Measurements from ENCODE around the gene ZNF341.

ZNF341 gene

GRCh38 chr20:33702861-33703260, 28.9 kb upstream of the ZNF341 start:
- DNase-seq = no peak

- no peak for DNase-seq
Measured at GRCh38 chr20:33703498-33704137, 28.2 kb upstream of the ZNF341 start.

DNA sequence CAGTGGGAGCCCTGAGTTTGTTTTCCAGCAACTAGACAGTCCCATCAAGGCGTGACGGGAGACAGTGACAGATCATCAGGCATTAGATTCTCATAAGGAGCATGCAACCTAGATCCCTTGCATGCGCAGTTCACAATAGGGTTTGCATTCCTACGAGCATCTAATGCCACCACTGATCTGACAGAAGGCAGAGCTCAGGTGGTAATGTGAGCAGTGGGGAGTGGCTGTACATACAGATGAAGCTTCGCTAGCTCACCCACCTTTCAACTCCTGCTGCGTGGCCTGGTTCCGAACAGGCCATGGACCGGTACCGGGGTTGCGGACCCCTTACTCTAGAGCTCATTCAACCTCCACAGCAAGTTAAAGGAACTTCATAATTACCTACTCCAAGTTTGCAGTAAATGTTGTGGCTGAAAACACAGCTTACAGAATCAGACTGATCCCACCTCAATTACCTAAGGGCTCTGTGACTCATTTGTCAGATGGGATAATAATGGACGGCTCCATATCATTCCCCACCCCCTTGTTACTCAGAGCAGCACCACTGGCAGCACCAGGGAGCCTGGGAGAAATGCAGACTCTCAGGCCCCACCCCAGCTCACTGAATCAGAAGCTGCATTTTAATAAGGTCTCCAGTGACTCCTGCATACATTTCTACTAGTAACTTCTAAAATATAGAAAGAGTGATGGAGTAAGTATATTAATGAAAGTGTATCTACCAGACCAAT, 27.4 kb upstream of the ZNF341 start:
- DNase-seq = no peak

GRCh38 chr20:33707668-33708067, 24.1 kb upstream of the ZNF341 start:
- DNase-seq = no peak

- no peak for DNase-seq
Measured at GRCh38 chr20:33709398-33709797, 22.4 kb upstream of the ZNF341 start.

DNA sequence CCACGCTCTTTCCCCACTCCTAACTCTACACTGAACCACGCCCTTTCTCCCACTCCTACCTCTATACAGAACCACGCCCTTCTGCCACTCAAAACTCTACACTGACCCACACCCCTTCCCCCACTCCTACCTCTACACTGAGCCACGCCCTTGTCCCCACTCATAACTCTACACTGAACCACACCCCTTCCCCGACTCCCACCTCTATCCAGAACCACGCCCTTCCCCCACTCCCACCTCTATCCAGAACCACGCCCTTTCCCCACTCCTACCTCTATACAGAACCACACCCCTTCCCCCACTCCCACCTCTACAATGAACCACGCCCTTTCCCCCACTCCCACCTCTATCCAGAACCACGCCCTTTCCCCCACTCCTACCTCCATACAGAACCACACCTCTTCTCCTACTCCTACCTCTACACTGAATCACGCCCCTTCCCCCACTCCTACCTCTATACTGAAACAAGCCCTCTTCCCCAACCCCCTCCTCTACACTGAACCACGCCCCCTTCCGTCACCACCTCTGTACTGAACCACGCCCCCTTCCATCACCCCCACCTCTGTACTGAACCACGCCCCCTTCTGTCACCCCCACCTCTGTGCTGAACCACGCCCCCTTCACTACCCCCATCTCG, 21.8 kb upstream of the ZNF341 start:
- DNase-seq = no peak

GRCh38 chr20:33710681-33711445, 20.9 kb upstream of the ZNF341 start:
- no peak for DNase-seq

DNA sequence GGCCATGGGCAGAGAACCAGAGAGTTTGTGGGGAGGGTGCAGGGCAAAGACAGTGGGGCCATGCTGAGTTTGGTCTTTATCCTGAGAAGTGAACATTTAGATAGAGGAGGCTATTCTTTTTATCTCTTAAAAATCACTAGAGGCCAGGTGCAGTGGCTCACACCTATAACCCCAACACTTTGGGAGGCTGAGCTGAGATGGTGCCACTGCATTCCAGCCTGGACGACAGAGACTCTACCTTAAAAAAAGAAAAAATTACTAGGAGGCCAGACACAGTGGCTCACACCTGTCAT, 20.4 kb upstream of the ZNF341 start:
- DNase-seq = no peak

- no peak for DNase-seq
Measured at GRCh38 chr20:33713865-33714367, 17.9 kb upstream of the ZNF341 start.

DNA sequence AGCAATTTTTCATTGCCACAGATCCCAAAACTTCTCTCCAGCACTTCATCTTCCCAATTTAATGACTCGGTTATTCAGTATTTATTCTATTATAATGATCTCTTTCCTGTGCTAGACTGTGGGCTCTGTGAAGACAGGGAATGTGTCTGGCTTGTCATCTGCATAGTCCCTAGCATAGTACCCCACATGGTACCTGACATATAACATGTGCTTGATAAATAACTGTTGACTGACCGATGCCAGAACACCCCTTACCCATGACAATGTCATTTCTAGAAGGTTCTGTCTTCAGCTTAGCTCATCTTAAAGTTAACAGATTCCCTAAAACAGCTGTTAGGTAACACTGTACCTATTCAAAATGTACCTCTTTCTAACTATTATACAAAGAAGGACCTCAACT, 15.3 kb upstream of the ZNF341 start:
- no peak for DNase-seq

- DNase-seq = no peak
Measured at GRCh38 chr20:33719277-33719988, 12.4 kb upstream of the ZNF341 start.

DNA sequence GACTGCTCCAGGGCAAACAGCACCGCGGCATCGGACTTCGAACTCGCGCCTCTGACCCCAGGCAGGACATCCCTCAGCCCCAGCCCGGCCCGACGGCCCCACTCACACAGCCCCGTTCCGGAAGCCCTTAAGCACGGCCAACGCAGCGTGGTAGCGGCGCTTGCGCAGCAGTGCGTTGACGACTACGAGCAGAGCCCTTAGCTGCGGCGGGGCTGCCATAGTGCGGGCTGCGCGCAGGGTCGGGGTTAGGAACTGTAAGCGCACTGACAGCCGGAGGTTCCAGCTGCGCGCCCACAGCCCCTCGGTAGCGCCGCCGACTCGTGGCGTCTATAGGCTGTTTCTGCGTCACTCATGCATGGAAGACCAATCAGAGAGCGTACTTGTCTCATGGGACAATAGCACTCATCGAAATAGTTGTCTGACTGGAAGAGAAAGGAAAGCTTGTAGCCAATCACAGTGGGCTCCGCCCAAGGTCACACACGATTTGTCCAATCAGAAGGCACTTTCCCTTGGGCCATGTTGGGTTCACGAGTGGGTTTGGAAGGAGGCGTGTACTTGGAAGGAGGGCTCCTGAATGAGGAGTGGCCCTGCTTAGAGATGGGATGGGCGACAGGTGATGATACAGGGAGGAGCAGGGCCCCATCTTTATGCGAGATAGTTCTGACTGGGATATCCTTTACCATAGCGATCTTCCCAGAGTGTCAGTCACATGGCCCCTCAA, 11.6 kb upstream of the ZNF341 start, which contains the start of gene PXMP4:
Gene PXMP4 (minus strand): TSS at position 322 of the 721 bp plus-strand sequence. CDS start 103 bp downstream, at position 219.
- peak; percentile 98 for DNase-seq

- DNase-seq = no peak
Measured at GRCh38 chr20:33721391-33722140, 10.2 kb upstream of the ZNF341 start.

DNA sequence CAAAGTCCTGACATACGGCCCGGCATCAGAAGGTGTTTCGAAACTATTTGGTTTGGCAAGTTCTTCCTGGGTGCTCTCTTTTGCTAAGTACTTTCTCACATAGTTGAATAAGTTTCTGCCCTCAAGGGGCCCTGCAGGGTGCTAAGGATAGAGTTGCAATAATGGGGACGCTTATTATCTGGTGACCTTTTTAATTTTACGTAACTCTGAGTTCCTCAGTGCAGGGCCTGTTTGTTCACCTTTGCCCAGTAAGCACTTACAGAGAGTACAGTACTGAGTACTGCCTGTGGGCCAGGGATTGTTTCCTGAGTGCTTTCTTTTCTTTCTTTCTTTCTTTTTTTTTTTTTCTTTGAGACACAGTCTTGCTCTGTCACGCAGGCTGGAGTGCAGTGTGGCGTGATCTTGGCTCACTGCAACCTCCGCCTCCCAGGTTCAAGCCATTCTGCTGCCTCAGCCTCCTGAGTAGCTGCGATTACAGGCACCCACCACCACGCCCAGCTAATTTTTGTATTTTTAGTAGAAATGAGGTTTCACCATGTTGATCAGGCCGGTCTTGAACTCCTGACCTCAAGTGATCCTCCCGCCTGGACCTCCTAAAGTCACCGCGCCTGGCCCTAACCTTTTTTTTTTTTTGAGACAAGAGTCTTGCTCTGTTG, 7.2 kb upstream of the ZNF341 start:
- DNase-seq = no peak

DNA sequence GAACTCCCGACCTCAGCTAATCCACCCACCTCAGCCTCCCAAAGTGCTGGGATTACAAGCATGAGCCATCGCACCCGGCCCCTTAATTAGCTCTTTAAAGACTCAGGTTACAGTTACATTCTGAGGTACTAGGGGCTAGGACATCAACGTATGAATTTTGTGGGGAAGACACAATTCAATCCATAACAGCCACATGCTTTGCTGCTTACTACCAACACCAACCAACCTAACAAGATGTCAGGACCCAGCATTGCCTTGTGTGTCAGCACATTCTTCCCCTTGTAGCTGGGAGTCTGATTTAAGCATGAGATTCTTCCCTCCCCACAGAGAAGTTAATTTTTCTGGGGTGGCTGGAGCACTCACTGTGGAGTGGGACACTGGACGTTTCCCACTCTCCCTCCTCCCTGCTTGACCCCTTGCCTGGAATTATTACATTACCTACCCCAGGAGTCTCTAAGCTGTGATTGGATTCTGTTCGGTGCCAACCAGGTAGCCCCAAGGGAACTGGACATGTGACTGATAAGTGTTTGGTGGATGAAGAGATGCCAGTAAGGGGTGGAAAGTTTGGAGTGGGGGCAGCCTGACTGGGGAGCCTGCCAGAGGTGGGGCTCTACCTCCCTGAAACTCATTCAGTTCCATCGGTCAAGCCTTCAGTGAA, 6.1 kb upstream of the ZNF341 start:
- DNase-seq = no peak

- no peak for DNase-seq
Measured at GRCh38 chr20:33727115-33727479, 4.7 kb upstream of the ZNF341 start.

GRCh38 chr20:33727806-33728205, 4.0 kb upstream of the ZNF341 start:
- DNase-seq = no peak

- no peak for DNase-seq
Measured at GRCh38 chr20:33728463-33728862, 3.3 kb upstream of the ZNF341 start.

GRCh38 chr20:33729101-33729500, 2.7 kb upstream of the ZNF341 start:
- no peak for DNase-seq

All from NCI-H748 treated with DMSO at 0.1 percent for 48 hours (cell line).